Breast epithelium (tissue), 4 donors: ENCODE data around the gene MMP25. TPM values are rescaled to one million over a fixed set of nuclear protein-coding genes. Genes with fewer than 3 reads are reported as not detected.

ENCODE experiments used
- DNase-seq, 2 donors: peaks; one replicate each; pipeline ENCODE4 v3.0.0-alpha.2; 2019; ENCODE audit warnings: low spot score in 2 of 2
- H3K27ac ChIP-seq, 2 donors: fragments of 200-600 bp; sonication (generic) in 1 of 2; one replicate each; pipeline ENCODE4 v1.5.1; 2016 to 2019; ENCODE audit warnings: mild to moderate bottlenecking in 1 of 2
- H3K27me3 ChIP-seq, 2 donors: fragments of 200-600 bp; sonication (generic) in 1 of 2; one replicate each; pipeline versions ENCODE4 v1.5.1 to v1.6.0; 2017 to 2019; ENCODE audit warnings: control low read depth in 1 of 2, mild to moderate bottlenecking in 1 of 2
- H3K36me3 ChIP-seq: fragments of 200-600 bp; one replicate; pipeline ENCODE4 v1.5.1; 2019
- H3K4me1 ChIP-seq, 2 donors: fragments of 200-600 bp; sonication (generic); one replicate each; pipeline ENCODE4 v1.5.1; 2016 to 2019; ENCODE audit warnings: control low read depth in 1 of 2
- H3K4me3 ChIP-seq, 3 donors: fragments of 200-600 bp; sonication (generic); 1 replicate in 2 of 3; 2 replicates in 1 of 3; pipeline ENCODE4 v1.5.1; 2016 to 2019; ENCODE audit warnings: mild to moderate bottlenecking in 3 of 3, moderate library complexity in 2 of 3
- H3K9me3 ChIP-seq, 2 donors: fragments of 200-600 bp; sonication (generic) in 1 of 2; one replicate each; pipeline ENCODE4 v1.5.1; 2016 to 2019; ENCODE audit warnings: control low read depth in 1 of 2
- CTCF ChIP-seq, 3 donors: fragments of 450-650 bp; IDR thresholded peaks; one replicate each; pipeline ENCODE4 v1.5.1; 2016 to 2017; ENCODE audit warnings: antibody characterized with exemption in 3 of 3, mild to moderate bottlenecking in 3 of 3, moderate library complexity in 3 of 3
- POLR2A ChIP-seq: fragments of 450-650 bp; IDR thresholded peaks from one replicate; pipeline ENCODE4 v1.6.1; 2016; ENCODE audit warnings: antibody characterized with exemption, mild to moderate bottlenecking, moderate library complexity
- POLR2AphosphoS5 ChIP-seq, 3 donors: sonication (generic); formaldehyde crosslinking; IDR thresholded peaks; one replicate each; pipeline ENCODE4 v1.6.1; 2017; ENCODE audit warnings: antibody characterized with exemption in 3 of 3
- intact Hi-C: fragments of 100-400 bp; cut with DNase I; formaldehyde crosslinking; loops from one replicate; pipeline ENCODE4 v1.15.1; 2023; ENCODE audit warnings: low total_unique reads
- total RNA-seq, 3 donors: library from RNA; depleted of rRNA; stranded (reverse); fragments of >200 nt; gene quantifications; one replicate each; pipeline ENCODE4 v1.1.0, GENCODE V29; 2016

MMP25 gene
- total RNA-seq, 3 donors from 2014 or later: 0.59 to 1.1 (median 0.98) TPM

- Histone ChIP-seq H3K9me3 (no peaks in the 10 kb centered on the region), H3K27me3 (no peaks in the 10 kb centered on the region), H3K36me3 (no peaks in the 10 kb centered on the region), H3K27ac (no peak overlapping the region), H3K4me3 (no peak overlapping the region), H3K4me1 (peaks cover 15 to 16% of the 10 kb centered on the region in 2 donors)
- intact Hi-C loops: no loop called here
- DNase-seq: no peak
- TF ChIP-seq CTCF (IDR thresholded peaks at IDR 0.05) (no peak), POLR2AphosphoS5 (IDR thresholded peaks at IDR 0.05) (no peak), POLR2A (no peak)
Observed at GRCh38 chr16:3025032-3026002, 21.0 kb upstream of the MMP25 start.

GRCh38 chr16:3026003-3026378 is 20.4 kb upstream of the MMP25 start:
- H3K36me3 ChIP-seq: no peaks in the 10 kb centered on the region
- no peak overlapping the region for H3K27ac ChIP-seq
- H3K27me3 ChIP-seq: no peaks in the 10 kb centered on the region
- no peak for DNase-seq
- intact Hi-C loops: no loop called here
- no peaks in the 10 kb centered on the region for H3K9me3 ChIP-seq
- TF ChIP-seq POLR2A (no peak), CTCF (IDR thresholded peaks at IDR 0.05) (no peak), POLR2AphosphoS5 (IDR thresholded peaks at IDR 0.05) (no peak)
- H3K4me1 ChIP-seq: peaks cover 15 to 16% of the 10 kb centered on the region in 2 donors
- no peak overlapping the region for H3K4me3 ChIP-seq

- H3K4me3 ChIP-seq: no peak overlapping the region
- no peak overlapping the region for H3K27ac ChIP-seq
- no peaks in the 10 kb centered on the region for H3K9me3 ChIP-seq
- H3K4me1 ChIP-seq: peaks cover 11 to 14% of the 10 kb centered on the region in 2 donors
- H3K27me3 ChIP-seq: no peaks in the 10 kb centered on the region
- no peak for TF ChIP-seq CTCF (IDR thresholded peaks at IDR 0.05)
- no peak for TF ChIP-seq POLR2A
- intact Hi-C loops: no loop called here
- no peak for DNase-seq
- H3K36me3 ChIP-seq: no peaks in the 10 kb centered on the region
Observed at GRCh38 chr16:3026609-3027488, 19.5 kb upstream of the MMP25 start.

- Histone ChIP-seq H3K36me3 (no peaks in the 10 kb centered on the region), H3K9me3 (no peaks in the 10 kb centered on the region), H3K4me3 (no peak overlapping the region), H3K27me3 (no peaks in the 10 kb centered on the region), H3K4me1 (peaks cover 5 to 10% of the 10 kb centered on the region in 2 donors), H3K27ac (no peak overlapping the region)
- DNase-seq: no peak
- TF ChIP-seq POLR2A (no peak), POLR2AphosphoS5 (IDR thresholded peaks at IDR 0.05) (no peak), CTCF (IDR thresholded peaks at IDR 0.05) (no peak)
- intact Hi-C loops: no loop called here
Observed at GRCh38 chr16:3027489-3027795, 18.9 kb upstream of the MMP25 start.
